Measurements from ENCODE around the gene PRCC.

The PRCC gene

DNA sequence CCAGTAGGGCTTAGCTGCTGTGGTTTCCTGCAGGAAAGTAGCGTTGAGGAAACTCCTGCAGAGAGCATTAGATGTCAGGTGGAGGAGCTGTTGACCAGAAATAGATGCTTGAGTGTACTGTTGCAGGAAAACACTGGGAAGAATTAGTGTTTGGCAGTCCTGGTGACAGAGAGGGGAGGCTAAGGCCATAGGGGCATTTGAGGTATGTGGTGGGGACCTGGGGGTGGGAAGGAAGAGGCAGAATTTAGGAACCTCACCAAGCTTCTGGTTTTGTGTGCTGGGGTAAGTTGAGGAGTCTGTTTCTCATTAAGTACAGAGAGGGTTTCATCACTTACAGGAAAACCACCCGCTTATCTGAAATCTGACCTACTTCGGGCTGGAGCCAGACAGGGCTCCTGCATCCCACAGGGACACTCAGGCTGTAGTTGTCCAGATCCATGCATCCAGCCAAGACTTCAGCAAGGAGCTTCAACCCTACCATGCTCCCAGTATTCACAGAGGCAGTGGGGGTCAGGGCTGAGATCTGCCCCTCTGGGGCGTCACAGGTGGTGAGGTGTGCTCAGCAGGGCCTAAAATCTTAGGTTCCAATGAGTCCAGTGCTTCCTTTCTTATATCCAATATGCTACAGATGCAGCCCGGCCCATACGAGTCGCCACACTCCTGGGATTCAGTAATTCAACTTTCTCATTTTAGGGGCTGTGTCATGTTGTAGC, 34.2 kb downstream of the PRCC start:
- DNase-seq (ENCODE audit: low read depth), result no peak
- TF ChIP-seq, protein P1, sequence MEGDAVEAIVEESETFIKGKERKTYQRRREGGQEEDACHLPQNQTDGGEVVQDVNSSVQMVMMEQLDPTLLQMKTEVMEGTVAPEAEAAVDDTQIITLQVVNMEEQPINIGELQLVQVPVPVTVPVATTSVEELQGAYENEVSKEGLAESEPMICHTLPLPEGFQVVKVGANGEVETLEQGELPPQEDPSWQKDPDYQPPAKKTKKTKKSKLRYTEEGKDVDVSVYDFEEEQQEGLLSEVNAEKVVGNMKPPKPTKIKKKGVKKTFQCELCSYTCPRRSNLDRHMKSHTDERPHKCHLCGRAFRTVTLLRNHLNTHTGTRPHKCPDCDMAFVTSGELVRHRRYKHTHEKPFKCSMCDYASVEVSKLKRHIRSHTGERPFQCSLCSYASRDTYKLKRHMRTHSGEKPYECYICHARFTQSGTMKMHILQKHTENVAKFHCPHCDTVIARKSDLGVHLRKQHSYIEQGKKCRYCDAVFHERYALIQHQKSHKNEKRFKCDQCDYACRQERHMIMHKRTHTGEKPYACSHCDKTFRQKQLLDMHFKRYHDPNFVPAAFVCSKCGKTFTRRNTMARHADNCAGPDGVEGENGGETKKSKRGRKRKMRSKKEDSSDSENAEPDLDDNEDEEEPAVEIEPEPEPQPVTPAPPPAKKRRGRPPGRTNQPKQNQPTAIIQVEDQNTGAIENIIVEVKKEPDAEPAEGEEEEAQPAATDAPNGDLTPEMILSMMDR (IDR thresholded peaks at IDR 0.05; ENCODE audit: insufficient read depth, low read depth, low read length, missing control alignments), result no peak

DNA sequence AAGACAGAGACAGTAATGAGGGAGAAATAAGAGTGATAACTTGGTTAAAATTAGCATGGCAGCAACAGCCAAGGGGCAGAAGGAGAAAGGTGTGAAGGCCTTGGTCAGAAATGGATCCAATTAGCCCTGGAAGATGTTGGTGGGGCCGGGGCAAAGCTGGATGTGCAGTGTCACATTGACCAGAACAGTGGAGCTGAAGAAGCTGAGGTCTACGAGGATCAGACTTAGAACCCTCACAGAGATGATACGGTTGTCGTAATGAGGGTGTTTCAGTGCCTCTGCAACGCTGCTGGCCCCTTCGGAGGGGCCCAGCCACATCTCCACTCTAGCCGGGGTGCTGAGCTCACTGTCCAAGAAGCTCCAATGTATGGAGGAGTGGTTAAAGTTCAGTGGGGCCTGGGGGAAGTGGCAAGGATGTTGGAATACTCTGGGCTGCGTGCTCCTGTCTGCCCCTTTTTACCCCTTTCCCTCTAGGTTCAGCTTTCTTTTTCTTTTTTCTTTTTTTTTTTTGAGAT, 35.1 kb downstream of the PRCC start:
- no peak for DNase-seq (ENCODE audit: low read depth)
- no peak overlapping the region for H3K4me3 ChIP-seq (ENCODE audit: low read depth, low read length)
- TF ChIP-seq, protein P1 (IDR thresholded peaks at IDR 0.05; ENCODE audit: insufficient read depth, low read depth, low read length, missing control alignments), result no peak

More for the DNA sequence above, 34.2 kb downstream of the PRCC start:
- H3K4me3 ChIP-seq (ENCODE audit: low read depth, low read length), result no peak overlapping the region

DNA sequence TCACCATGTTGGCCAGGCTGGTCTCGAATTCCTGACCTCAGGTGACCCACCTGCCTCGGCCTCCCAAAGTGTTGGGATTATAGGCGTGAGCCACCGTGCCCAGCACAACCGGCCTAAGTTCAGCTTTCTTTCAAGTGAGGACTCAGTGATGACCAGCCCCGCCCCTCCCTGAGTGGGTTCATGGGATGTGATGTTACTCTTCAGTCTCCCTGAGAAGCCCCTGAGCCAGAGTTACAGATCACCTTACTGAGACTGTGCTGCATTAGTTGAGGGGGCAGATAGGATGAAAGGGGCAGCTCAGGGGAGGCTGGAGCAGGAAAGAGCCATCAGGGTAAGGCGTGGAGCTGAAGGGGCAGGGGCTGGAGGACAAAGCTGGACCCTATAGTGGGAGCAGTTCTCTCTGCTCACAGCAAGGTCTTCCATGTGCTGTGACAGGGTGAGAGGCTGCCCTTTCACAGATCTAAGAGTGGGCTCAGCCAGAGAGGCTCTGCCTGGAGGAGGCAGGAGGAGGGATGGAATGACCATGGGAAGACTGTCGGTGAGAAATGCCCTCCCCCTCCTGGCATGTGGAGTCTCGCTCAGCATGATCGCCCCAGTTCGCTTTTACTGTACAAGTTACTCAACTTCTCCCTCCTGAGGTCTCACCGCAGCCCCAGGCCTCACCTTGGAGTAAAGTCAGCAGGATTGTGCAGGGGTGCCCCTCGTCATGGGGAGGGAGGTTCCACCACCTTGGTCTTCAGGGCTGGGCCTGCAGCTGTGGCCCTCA, 35.9 kb downstream of the PRCC start:
- no peak for DNase-seq (ENCODE audit: low read depth)
- TF ChIP-seq, protein P1 (IDR thresholded peaks at IDR 0.05; ENCODE audit: insufficient read depth, low read depth, low read length, missing control alignments), result no peak
- no peak overlapping the region for H3K4me3 ChIP-seq (ENCODE audit: low read depth, low read length)

DNA sequence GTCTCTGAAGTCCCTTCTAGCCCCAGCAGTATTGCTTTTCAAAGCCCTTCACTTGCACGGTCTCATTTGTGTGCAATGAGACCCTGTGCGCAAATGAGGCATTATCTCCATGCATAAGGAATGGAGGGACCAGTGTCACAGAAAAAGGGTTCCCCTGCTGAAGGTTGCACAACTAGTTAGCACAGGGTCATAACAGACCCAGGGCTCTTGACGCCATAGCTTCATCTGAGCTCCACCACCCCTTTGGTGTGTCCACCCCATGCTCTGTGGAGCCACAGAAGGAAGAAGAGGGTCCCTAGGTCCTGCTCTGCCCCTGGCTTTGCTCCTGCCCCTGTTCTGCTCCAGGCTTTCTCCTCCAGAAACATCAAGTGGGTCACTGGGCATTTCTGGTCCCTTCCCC, 36.7 kb downstream of the PRCC start:
- TF ChIP-seq, protein P1 (IDR thresholded peaks at IDR 0.05; ENCODE audit: insufficient read depth, low read depth, low read length, missing control alignments), result no peak
- no peak for DNase-seq (ENCODE audit: low read depth)
- H3K4me3 ChIP-seq (ENCODE audit: low read depth, low read length), result no peak overlapping the region

DNA sequence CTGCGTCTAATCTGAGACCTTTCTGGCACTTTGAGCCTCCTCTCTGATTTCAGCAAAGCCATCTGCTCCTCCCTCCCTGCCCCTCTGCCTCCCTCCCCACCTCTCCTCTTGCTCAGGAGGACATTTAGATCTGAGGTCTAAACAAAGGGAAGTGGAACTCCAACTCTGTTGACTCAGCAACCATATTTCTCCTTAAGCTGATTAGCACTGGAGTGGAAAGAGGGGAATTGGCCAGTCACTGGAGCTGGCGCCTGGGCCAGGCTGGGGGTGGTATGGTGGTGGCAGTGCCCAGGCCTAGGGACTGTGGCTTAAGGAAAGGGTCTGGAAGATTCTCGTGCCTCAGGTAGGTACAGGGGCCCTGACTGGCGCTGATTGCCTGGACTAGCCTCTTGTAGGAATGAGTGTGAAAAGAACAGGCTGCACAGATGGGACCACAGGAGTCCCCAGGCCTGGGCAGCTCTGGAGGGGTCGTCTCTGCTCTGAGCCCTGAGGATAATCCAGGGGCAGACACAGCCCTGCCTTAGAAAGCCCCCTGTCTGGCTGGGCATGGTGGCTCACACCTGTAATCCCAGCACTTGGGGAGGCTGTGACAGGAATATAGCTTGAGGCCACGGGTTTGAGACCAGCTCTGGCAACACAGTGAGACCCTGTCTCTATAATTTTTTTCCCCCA, 37.4 kb downstream of the PRCC start:
- no peak for DNase-seq (ENCODE audit: low read depth)
- TF ChIP-seq, protein P1 (IDR thresholded peaks at IDR 0.05; ENCODE audit: insufficient read depth, low read depth, low read length, missing control alignments), result no peak
- H3K4me3 ChIP-seq (ENCODE audit: low read depth, low read length), result no peak overlapping the region

DNA sequence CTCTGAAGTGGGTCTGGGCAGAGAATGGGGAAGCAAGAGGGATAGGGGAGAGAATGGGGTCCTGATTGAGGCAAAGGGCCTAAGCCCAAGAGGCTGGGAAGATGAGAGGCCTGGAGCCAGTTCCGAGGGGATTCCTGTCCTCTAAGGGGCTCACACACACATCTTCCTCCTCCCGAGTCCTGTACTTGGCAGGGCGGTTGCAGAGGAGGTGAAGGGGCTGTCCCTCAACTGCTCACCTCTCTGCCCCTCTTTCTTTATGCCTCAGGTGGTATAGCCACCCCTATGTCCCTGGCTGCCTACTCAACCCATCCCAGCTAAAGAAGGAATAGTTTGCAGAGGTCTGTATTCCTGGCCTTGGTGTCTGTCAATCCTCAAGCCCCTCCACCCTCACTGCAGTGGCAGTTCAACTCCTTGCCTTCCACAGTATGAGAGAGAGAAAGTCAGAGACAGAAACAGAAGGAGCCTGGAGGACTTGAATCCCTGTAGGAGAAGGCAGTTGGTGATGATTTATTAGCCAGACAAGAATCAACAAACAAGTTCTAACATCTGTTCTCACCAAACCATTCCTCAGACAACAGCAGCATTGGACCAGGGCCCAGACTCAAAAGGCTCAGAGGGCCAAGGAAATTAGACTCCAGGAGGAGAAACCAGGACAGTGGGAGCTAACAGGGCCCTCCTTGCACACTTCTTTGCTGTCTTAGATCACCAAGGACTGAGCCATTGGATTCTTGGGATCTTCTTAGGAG, 38.6 kb downstream of the PRCC start:
- H3K4me3 ChIP-seq (ENCODE audit: low read depth, low read length), result no peak overlapping the region
- TF ChIP-seq, protein P1 (IDR thresholded peaks at IDR 0.05; ENCODE audit: insufficient read depth, low read depth, low read length, missing control alignments), result no peak
- no peak for DNase-seq (ENCODE audit: low read depth)

Data from GM12865 (cell line).